GM15510 (cell line): ENCODE data around the gene RNF26.

Experiments
- POLR2A ChIP-seq: IDR thresholded peaks from 3 replicates; pipeline ENCODE4 v1.6.1; 2011; ENCODE audit warnings: borderline replicate concordance; ENCODE audit not compliant: insufficient read length; ENCODE audit errors: extremely low read depth

The RNF26 gene

GRCh38 chr11:119367661-119368120 lies 33.4 kb downstream of the RNF26 start:
- no peak for TF ChIP-seq POLR2A

GRCh38 chr11:119368121-119369034 lies 34.1 kb downstream of the RNF26 start:
- TF ChIP-seq POLR2A: no peak

- no peak for TF ChIP-seq POLR2A
Measured at GRCh38 chr11:119369132-119369925, 35.0 kb downstream of the RNF26 start.

- no peak for TF ChIP-seq POLR2A
Measured at GRCh38 chr11:119370486-119371046, 36.2 kb downstream of the RNF26 start.

GRCh38 chr11:119371067-119371601 lies 36.8 kb downstream of the RNF26 start:
- TF ChIP-seq POLR2A: no peak

- no peak for TF ChIP-seq POLR2A
Measured at GRCh38 chr11:119371778-119372182, 37.5 kb downstream of the RNF26 start.

- TF ChIP-seq POLR2A: no peak
Measured at GRCh38 chr11:119372260-119373058, 38.1 kb downstream of the RNF26 start.

GRCh38 chr11:119373059-119373920 lies 39.0 kb downstream of the RNF26 start:
- no peak for TF ChIP-seq POLR2A

- no peak for TF ChIP-seq POLR2A
Measured at GRCh38 chr11:119373921-119374631, 39.7 kb downstream of the RNF26 start.

- no peak for TF ChIP-seq POLR2A
Measured at GRCh38 chr11:119374632-119375336, 40.5 kb downstream of the RNF26 start.

- no peak for TF ChIP-seq POLR2A
Measured at GRCh38 chr11:119375337-119376196, 41.2 kb downstream of the RNF26 start.

- TF ChIP-seq POLR2A: no peak
Measured at GRCh38 chr11:119376197-119376847, 42.0 kb downstream of the RNF26 start.
